IPS DF 4.7 (cell line): ENCODE results near the gene GOSR2.
"Not testable (repeated sequence)": the region's sequence is repeated elsewhere in the genome, so short reads cannot be mapped to it uniquely, and the experiment has no call there.

Experiments used
- DNase-seq: peaks from one replicate; pipeline ENCODE4 v3.0.0-alpha.2; 2013; ENCODE audit warnings: low spot score; ENCODE audit errors: extremely low read depth

Gene GOSR2

GRCh38 chr17:46928467-46929261 is 5.7 kb downstream of the GOSR2 start:
- DNase-seq = no peak

GRCh38 chr17:46929413-46929812 is 6.5 kb downstream of the GOSR2 start:
- no peak for DNase-seq

GRCh38 chr17:46930051-46930450 is 7.1 kb downstream of the GOSR2 start:
- DNase-seq = no peak

- no peak for DNase-seq
Observed at GRCh38 chr17:46931596-46931995, 8.6 kb downstream of the GOSR2 start.

GRCh38 chr17:46935658-46936266 is 12.8 kb downstream of the GOSR2 start:
- no peak for DNase-seq

GRCh38 chr17:46940692-46941404 is 17.9 kb downstream of the GOSR2 start:
- peak; percentile 64 for DNase-seq

GRCh38 chr17:46942441-46943217 is 19.7 kb downstream of the GOSR2 start:
- DNase-seq = peak; percentile 66

- no peak for DNase-seq
Observed at GRCh38 chr17:46943218-46943500, 20.2 kb downstream of the GOSR2 start.

- no peak for DNase-seq
Observed at GRCh38 chr17:46943501-46944393, 20.8 kb downstream of the GOSR2 start.

GRCh38 chr17:46944931-46945330 is 22.0 kb downstream of the GOSR2 start:
- no peak for DNase-seq

GRCh38 chr17:46947216-46947615 is 24.3 kb downstream of the GOSR2 start:
- DNase-seq = no peak

- DNase-seq = no peak
Observed at GRCh38 chr17:46948544-46948943, 25.6 kb downstream of the GOSR2 start.

- DNase-seq = no peak
Observed at GRCh38 chr17:46949291-46950174, 26.6 kb downstream of the GOSR2 start.

- DNase-seq = no peak
Observed at GRCh38 chr17:46950342-46950996, 27.5 kb downstream of the GOSR2 start.

- DNase-seq = no peak
Observed at GRCh38 chr17:46950997-46951621, 28.1 kb downstream of the GOSR2 start.

- no peak for DNase-seq
Observed at GRCh38 chr17:46951706-46952105, 28.7 kb downstream of the GOSR2 start.

GRCh38 chr17:46952115-46952514 is 29.2 kb downstream of the GOSR2 start:
- DNase-seq = no peak

GRCh38 chr17:46953191-46953590 is 30.2 kb downstream of the GOSR2 start:
- not testable (repeated sequence) for DNase-seq
